GM12891 (cell line): ENCODE results near the gene PIGU.

ENCODE experiments used
- PAX5 ChIP-seq: IDR thresholded peaks from 2 replicates; pipeline ENCODE4 v1.6.1; 2011; ENCODE audit warnings: low read length, moderate library complexity, mild to moderate bottlenecking; ENCODE audit not compliant: insufficient read depth, severe bottlenecking
- POLR2A ChIP-seq: IDR thresholded peaks from 2 replicates; pipeline ENCODE4 v1.6.1; 2011; ENCODE audit warnings: low read depth, low read length, control low read depth
- POLR2AphosphoS5 ChIP-seq: IDR thresholded peaks from 2 replicates; pipeline ENCODE4 v1.6.1; 2011; ENCODE audit warnings: low read depth, low read length, control low read depth
- POU2F2 ChIP-seq: IDR thresholded peaks from 2 replicates; pipeline ENCODE4 v1.6.1; 2011; ENCODE audit warnings: low read depth, mild to moderate bottlenecking, control low read depth, low read length, moderate library complexity
- SPI1 ChIP-seq: IDR thresholded peaks from 2 replicates; pipeline ENCODE4 v1.6.1; 2011; ENCODE audit warnings: low read depth, low read length, control low read depth
- TAF1 ChIP-seq: IDR thresholded peaks from 2 replicates; pipeline ENCODE4 v1.6.1; 2011; ENCODE audit warnings: low read depth, low read length, control low read depth

- no peak for TF ChIP-seq SPI1
- no peak for TF ChIP-seq POLR2A
- TF ChIP-seq POLR2AphosphoS5 = no peak
- no peak for TF ChIP-seq TAF1
- no peak for TF ChIP-seq PAX5
- no peak for TF ChIP-seq POU2F2
Observed at GRCh38 chr20:34575271-34575670, 101.6 kb downstream of the PIGU start.
